H1 (cell line): ENCODE results near the gene PASD1.

Source experiments
- CBX5 ChIP-seq: fragments of 300-800, 300-1000 bp; sonication (generic); IDR thresholded peaks from 2 replicates; pipeline ENCODE4 v1.7.1; 2016; ENCODE audit warnings: antibody characterized with exemption, low read length, low read depth
- CHD1 ChIP-seq: IDR thresholded peaks from 2 replicates; pipeline ENCODE4 v1.6.1; 2012; ENCODE audit warnings: low read depth, low read length, improper control_type of control experiment
- EZH2 ChIP-seq: fragments of 200-600 bp; sonication (generic); IDR thresholded peaks from 2 replicates; pipeline ENCODE4 v1.7.1; 2012; ENCODE audit warnings: low read depth, mild to moderate bottlenecking, moderate library complexity, low read length, inconsistent platforms; ENCODE audit not compliant: severe bottlenecking
- POLR2A ChIP-seq, 2 experiments: IDR thresholded peaks; 1 replicate in 1 of 2; 2 replicates in 1 of 2; pipeline ENCODE4 v1.6.1; 2011; ENCODE audit warnings: low read depth in 2 of 2, low read length in 2 of 2, mild to moderate bottlenecking in 2 of 2; ENCODE audit errors: control extremely low read depth in 1 of 2
- POLR2AphosphoS5 ChIP-seq: IDR thresholded peaks from 2 replicates; pipeline ENCODE4 v1.6.1; 2011; ENCODE audit warnings: low read depth, low read length
- RFX5 ChIP-seq: IDR thresholded peaks from 2 replicates; pipeline ENCODE4 v1.6.1; 2011; ENCODE audit warnings: low read depth, low read length, improper control_type of control experiment, borderline replicate concordance
- RNF2 ChIP-seq: fragments of 200-900, 300-1000 bp; sonication (generic); IDR thresholded peaks from 2 replicates; pipeline ENCODE4 v1.7.1; 2016; ENCODE audit warnings: borderline replicate concordance, low read depth, mild to moderate bottlenecking, antibody characterized with exemption, low read length; ENCODE audit not compliant: poor library complexity, severe bottlenecking; ENCODE audit errors: missing control alignments
- TF ChIP-seq, protein P1 (sequence below), 3 experiments: IDR thresholded peaks; 1 replicate in 2 of 3; 2 replicates in 1 of 3; pipeline versions ENCODE4 v1.5.1 to v1.6.1; 2011; ENCODE audit warnings: low read length in 3 of 3, mild to moderate bottlenecking in 3 of 3, inconsistent platforms in 2 of 3, low read depth in 1 of 3, moderate library complexity in 1 of 3; ENCODE audit not compliant: insufficient read depth in 1 of 3; ENCODE audit errors: control extremely low read depth in 1 of 3
- TF ChIP-seq, protein P2 (sequence below): IDR thresholded peaks from 2 replicates; pipeline ENCODE4 v1.6.1; 2012; ENCODE audit warnings: low read length, inconsistent platforms
- TF ChIP-seq, protein P3 (sequence below): IDR thresholded peaks from 2 replicates; pipeline ENCODE4 v1.6.1; 2012; ENCODE audit warnings: inconsistent platforms

DNA sequence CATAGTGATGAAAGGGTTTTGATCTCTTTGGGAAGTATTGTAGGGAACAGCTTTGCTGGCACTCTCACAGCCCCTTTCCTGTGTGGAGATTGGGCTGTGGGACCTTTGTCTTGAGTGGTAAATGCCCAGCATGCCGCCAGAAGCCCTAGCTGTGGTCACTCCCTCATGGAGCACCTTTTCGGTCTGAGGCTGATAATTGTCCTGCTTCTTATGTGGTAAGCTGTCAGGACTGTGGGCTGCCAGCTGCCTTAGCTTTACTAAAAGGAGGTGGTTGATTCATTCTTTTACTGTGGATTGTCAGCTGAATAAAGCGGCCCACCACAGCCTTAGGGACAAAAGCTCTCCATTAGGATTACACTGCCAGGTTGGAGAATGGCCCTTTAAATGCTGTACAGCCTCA lies 7.1 kb downstream of the PASD1 start:
- TF ChIP-seq POLR2A (IDR thresholded peaks at IDR 0.05; ENCODE audit: control extremely low read depth in 1 of 2, low read depth in 2 of 2, low read length in 2 of 2) (no peak), CBX5 (no peak), RFX5 (no peak), RNF2 (no peak), POLR2AphosphoS5 (no peak), CHD1 (no peak), EZH2 (no peak)
- TF ChIP-seq, protein P1, sequence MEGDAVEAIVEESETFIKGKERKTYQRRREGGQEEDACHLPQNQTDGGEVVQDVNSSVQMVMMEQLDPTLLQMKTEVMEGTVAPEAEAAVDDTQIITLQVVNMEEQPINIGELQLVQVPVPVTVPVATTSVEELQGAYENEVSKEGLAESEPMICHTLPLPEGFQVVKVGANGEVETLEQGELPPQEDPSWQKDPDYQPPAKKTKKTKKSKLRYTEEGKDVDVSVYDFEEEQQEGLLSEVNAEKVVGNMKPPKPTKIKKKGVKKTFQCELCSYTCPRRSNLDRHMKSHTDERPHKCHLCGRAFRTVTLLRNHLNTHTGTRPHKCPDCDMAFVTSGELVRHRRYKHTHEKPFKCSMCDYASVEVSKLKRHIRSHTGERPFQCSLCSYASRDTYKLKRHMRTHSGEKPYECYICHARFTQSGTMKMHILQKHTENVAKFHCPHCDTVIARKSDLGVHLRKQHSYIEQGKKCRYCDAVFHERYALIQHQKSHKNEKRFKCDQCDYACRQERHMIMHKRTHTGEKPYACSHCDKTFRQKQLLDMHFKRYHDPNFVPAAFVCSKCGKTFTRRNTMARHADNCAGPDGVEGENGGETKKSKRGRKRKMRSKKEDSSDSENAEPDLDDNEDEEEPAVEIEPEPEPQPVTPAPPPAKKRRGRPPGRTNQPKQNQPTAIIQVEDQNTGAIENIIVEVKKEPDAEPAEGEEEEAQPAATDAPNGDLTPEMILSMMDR (IDR thresholded peaks at IDR 0.05; ENCODE audit: control extremely low read depth in 1 of 3, insufficient read depth in 1 of 3, low read depth in 1 of 3, low read length in 3 of 3) = no peak
- TF ChIP-seq, protein P2, sequence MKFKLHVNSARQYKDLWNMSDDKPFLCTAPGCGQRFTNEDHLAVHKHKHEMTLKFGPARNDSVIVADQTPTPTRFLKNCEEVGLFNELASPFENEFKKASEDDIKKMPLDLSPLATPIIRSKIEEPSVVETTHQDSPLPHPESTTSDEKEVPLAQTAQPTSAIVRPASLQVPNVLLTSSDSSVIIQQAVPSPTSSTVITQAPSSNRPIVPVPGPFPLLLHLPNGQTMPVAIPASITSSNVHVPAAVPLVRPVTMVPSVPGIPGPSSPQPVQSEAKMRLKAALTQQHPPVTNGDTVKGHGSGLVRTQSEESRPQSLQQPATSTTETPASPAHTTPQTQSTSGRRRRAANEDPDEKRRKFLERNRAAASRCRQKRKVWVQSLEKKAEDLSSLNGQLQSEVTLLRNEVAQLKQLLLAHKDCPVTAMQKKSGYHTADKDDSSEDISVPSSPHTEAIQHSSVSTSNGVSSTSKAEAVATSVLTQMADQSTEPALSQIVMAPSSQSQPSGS = no peak
- TF ChIP-seq, protein P3, sequence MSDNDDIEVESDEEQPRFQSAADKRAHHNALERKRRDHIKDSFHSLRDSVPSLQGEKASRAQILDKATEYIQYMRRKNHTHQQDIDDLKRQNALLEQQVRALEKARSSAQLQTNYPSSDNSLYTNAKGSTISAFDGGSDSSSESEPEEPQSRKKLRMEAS = no peak
